Uterus (tissue), 4 donors: Measurements from ENCODE around the gene CLSTN2. TPM values are rescaled to one million over a fixed set of nuclear protein-coding genes. Genes with fewer than 3 reads are reported as not detected.

Experiments
- DNase-seq, 2 donors: peaks; one replicate each; pipeline ENCODE4 v3.0.0-alpha.2; 2019 to 2020
- H3K27ac ChIP-seq, 2 donors: fragments of 200-600 bp; sonication (generic); 1 replicate in 1 of 2; 2 replicates in 1 of 2; pipeline ENCODE4 v1.5.1; 2016 to 2018
- H3K27me3 ChIP-seq, 2 donors: fragments of 200-600 bp; sonication (generic); one replicate each; pipeline ENCODE4 v1.5.1; 2018 to 2019; ENCODE audit warnings: control low read depth in 1 of 2
- H3K36me3 ChIP-seq, 2 donors: fragments of 200-600 bp; sonication (generic); one replicate each; pipeline ENCODE4 v1.5.1; 2019; ENCODE audit warnings: control low read depth in 1 of 2
- H3K4me1 ChIP-seq, 2 donors: fragments of 200-600 bp; sonication (generic); one replicate each; pipeline ENCODE4 v1.5.1; 2018 to 2019; ENCODE audit warnings: control low read depth in 1 of 2
- H3K4me3 ChIP-seq, 2 donors: fragments of 200-600 bp; sonication (generic); 1 replicate in 1 of 2; 2 replicates in 1 of 2; pipeline ENCODE4 v1.5.1; 2018 to 2019; ENCODE audit warnings: mild to moderate bottlenecking in 1 of 2
- H3K9me3 ChIP-seq, 2 donors: fragments of 200-600 bp; sonication (generic); one replicate each; pipeline ENCODE4 v1.5.1; 2019; ENCODE audit warnings: control low read depth in 1 of 2
- POLR2A ChIP-seq, 2 donors: fragments of 450-650 bp; IDR thresholded peaks; one replicate each; pipeline ENCODE4 v1.6.1; 2016; ENCODE audit warnings: antibody characterized with exemption in 2 of 2, mild to moderate bottlenecking in 1 of 2, moderate library complexity in 1 of 2
- intact Hi-C: fragments of 100-400 bp; cut with DNase I; formaldehyde crosslinking; loops from one replicate; pipeline ENCODE4 v1.15.1; 2023; ENCODE audit warnings: low total_unique reads
- total RNA-seq, 4 donors: library from RNA; depleted of rRNA in 3 of 4; stranded (reverse); fragments of >200 nt in 3 of 4; gene quantifications; one replicate each; pipeline versions ENCODE4 v1.1.0 to v1.2.4, GENCODE V29; 2014 to 2023
- TF ChIP-seq, protein P1 (sequence below), 4 experiments: fragments of 200-600 bp in 2 of 4; fragments of 450-650 bp in 2 of 4; sonication (generic) in 2 of 4; IDR thresholded peaks; one replicate each; pipeline ENCODE4 v1.5.1; 2016 to 2019; ENCODE audit warnings: antibody characterized with exemption in 4 of 4, mild to moderate bottlenecking in 2 of 4, moderate library complexity in 1 of 4
- donor health status: DM: yes; HTN: yes; CAD: no.

The CLSTN2 gene
- total RNA-seq, 4 donors from 2014 or later, result 4.7 to 32.2 (median 19.2) TPM

DNA sequence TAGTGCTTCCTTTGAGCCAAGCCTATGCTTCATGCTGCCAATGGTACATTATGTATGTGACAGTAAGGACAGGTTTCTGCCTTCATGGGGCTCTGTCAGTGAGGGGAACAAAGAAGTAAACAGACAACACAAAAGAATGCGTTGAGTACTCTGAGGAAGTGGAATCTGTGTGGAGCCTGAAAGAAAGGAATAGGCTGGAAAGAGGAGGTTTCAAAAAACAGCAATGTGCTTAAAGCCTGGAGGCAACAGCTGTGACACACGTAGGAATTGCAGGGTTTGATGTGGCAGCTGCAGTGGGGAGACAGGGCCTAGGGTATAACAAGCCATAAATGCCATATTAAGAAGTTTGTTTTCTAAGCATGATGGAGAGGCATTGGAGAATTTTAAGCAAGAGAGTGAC is 316.7 kb downstream of the CLSTN2 start:
- no peak for DNase-seq
- no peak overlapping the region for H3K4me3 ChIP-seq
- no peak overlapping the region for H3K27ac ChIP-seq
- H3K9me3 ChIP-seq, result no peaks in the 10 kb centered on the region
- intact Hi-C loops, result no loop called here
- H3K27me3 ChIP-seq, result no peaks in the 10 kb centered on the region
- no peak for TF ChIP-seq POLR2A (IDR thresholded peaks at IDR 0.05)
- TF ChIP-seq, protein P1, sequence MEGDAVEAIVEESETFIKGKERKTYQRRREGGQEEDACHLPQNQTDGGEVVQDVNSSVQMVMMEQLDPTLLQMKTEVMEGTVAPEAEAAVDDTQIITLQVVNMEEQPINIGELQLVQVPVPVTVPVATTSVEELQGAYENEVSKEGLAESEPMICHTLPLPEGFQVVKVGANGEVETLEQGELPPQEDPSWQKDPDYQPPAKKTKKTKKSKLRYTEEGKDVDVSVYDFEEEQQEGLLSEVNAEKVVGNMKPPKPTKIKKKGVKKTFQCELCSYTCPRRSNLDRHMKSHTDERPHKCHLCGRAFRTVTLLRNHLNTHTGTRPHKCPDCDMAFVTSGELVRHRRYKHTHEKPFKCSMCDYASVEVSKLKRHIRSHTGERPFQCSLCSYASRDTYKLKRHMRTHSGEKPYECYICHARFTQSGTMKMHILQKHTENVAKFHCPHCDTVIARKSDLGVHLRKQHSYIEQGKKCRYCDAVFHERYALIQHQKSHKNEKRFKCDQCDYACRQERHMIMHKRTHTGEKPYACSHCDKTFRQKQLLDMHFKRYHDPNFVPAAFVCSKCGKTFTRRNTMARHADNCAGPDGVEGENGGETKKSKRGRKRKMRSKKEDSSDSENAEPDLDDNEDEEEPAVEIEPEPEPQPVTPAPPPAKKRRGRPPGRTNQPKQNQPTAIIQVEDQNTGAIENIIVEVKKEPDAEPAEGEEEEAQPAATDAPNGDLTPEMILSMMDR (IDR thresholded peaks at IDR 0.05), result no peak
- no peaks in the 10 kb centered on the region for H3K4me1 ChIP-seq
- no peaks in the 10 kb centered on the region for H3K36me3 ChIP-seq

DNA sequence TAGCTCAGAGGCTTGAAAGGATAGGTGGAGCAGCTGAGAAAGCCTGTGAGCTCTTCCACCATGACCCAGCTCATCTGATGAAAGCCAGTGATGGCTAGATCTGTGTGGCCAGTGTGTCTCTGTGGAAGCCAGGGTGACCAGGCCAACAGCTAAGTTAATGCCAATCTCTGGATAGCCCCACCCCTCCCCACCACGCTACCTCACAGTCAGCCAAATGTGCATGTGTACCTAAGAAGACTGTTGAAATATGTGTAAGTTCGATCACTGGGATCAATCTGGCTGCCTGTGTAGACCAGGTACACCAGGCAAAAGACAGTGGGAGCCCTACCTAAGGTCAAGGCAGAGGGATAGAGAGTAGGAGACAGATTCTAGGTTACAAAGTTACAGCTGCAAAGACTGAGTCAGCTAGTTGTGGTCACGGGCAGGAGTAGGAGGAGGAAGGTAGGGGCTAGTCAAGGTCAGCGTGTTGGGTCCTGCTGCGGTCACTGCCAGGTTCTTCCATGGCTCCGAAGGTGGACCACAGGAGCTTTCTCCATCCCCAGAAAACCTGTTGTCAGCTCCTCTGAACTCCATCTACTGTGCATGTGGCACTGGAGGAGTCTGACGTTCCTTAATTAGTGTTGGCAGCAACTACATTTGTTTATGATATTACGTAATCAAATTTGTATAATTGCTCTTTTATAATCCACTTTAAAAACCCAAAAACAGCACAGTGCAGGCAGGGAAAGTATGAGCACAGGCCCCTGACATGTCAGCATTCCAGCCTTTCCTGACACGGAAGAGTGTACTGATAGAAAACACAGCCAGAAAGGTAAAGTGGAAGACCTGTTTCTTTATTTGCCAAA is 318.0 kb downstream of the CLSTN2 start:
- no peak for DNase-seq
- no peaks in the 10 kb centered on the region for H3K27me3 ChIP-seq
- no peak for TF ChIP-seq POLR2A (IDR thresholded peaks at IDR 0.05)
- TF ChIP-seq, protein P1 (IDR thresholded peaks at IDR 0.05), result no peak
- no peaks in the 10 kb centered on the region for H3K4me1 ChIP-seq
- no peaks in the 10 kb centered on the region for H3K9me3 ChIP-seq
- H3K4me3 ChIP-seq, result no peak overlapping the region
- no peak overlapping the region for H3K27ac ChIP-seq
- H3K36me3 ChIP-seq, result no peaks in the 10 kb centered on the region
- intact Hi-C loops, result no loop called here

DNA sequence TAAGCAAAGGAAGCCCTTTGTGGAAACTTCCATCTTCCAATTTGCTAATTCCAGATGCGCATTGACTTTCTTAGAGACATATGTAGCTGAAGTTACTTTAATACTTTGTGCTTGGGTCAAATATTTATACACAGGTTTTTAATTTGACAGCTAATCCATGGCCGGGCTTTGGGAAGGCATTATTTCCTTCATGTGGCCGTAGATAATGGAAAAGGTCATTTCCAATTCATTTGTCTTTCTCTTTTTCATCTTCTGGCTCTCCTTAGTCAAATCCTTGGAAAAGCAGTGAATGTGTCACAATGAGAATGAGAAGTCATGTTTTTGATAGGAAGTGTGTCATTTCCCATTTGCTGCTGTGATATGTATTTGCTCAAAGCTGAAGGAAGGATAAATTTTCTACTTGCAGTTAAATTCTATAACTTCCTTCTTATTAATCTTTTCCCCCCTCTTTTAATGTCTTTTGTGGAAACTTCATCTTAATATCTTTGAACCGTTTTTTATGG is 323.3 kb downstream of the CLSTN2 start:
- Histone ChIP-seq H3K27ac (no peak overlapping the region), H3K4me1 (no peaks in the 10 kb centered on the region), H3K36me3 (no peaks in the 10 kb centered on the region), H3K4me3 (no peak overlapping the region), H3K9me3 (no peaks in the 10 kb centered on the region), H3K27me3 (no peaks in the 10 kb centered on the region)
- intact Hi-C loops, result no loop called here
- no peak for DNase-seq
- TF ChIP-seq POLR2A (IDR thresholded peaks at IDR 0.05), result no peak
- TF ChIP-seq, protein P1 (IDR thresholded peaks at IDR 0.05), result no peak

DNA sequence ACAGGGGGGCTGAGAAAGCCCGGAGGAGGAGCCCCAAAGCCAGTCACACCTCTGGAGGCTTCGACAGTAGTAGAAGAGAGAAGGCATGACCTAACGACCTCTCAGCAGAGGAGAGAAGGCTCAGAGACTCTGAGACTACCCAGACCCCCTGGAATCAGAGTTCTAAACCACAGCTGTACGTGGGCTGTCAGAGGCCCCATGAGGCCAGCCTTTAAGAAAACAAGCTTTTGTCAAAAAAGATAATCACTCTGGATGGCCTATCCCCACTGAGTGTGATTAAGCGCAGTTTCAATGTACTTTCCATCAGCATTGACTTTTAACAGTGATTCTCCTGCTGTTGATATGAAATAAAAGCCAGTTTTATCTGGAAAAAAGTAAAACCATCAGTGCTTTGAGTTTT is 330.3 kb downstream of the CLSTN2 start:
- Histone ChIP-seq H3K4me3 (no peak overlapping the region), H3K4me1 (no peaks in the 10 kb centered on the region), H3K27me3 (no peaks in the 10 kb centered on the region), H3K27ac (no peak overlapping the region), H3K36me3 (no peaks in the 10 kb centered on the region), H3K9me3 (no peaks in the 10 kb centered on the region)
- intact Hi-C loops, result no loop called here
- TF ChIP-seq, protein P1 (IDR thresholded peaks at IDR 0.05), result no peak
- TF ChIP-seq POLR2A (IDR thresholded peaks at IDR 0.05), result no peak
- DNase-seq, result no peak

DNA sequence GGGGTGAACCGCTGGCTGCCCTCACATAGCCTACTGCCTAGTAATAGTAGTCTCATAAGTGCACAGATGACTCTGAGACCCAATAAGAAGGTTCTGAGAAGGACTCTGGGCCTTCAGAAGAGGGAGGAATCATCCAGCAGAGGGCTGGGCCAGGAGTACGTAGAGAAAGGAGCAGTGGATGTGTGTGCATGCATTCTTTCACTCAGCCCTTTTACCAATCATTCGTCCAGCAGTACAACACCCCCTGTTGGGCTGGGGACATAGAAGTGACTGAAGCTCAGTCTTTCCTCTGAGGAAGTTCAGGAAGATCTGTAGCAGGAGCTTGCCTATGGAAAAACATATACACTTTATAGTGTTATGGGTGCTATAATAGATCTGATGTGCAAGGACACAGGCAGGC is 333.1 kb downstream of the CLSTN2 start:
- intact Hi-C loops, result no loop called here
- DNase-seq, result no peak
- H3K27ac ChIP-seq, result no peak overlapping the region
- no peaks in the 10 kb centered on the region for H3K4me1 ChIP-seq
- H3K27me3 ChIP-seq, result no peaks in the 10 kb centered on the region
- H3K36me3 ChIP-seq, result no peaks in the 10 kb centered on the region
- TF ChIP-seq, protein P1 (IDR thresholded peaks at IDR 0.05), result no peak
- TF ChIP-seq POLR2A (IDR thresholded peaks at IDR 0.05), result no peak
- no peaks in the 10 kb centered on the region for H3K9me3 ChIP-seq
- H3K4me3 ChIP-seq, result no peak overlapping the region
